Stomach (tissue), 9 donors: ENCODE measurements around the gene CEP85. TPM values are rescaled to one million over a fixed set of nuclear protein-coding genes. Genes with fewer than 3 reads are reported as not detected.

Experiments
- DNase-seq, 2 donors: peaks; one replicate each; pipeline versions ENCODE4 v3.0.0 to v3.0.0-alpha.2; 2013 to 2019
- H3K27ac ChIP-seq, 5 donors: fragments of 200-600 bp in 4 of 5; sonication (generic) in 4 of 5; one replicate each; pipeline ENCODE4 v1.5.1; 2013 to 2019; ENCODE audit warnings: mild to moderate bottlenecking in 1 of 5, moderate library complexity in 1 of 5
- H3K27me3 ChIP-seq, 3 donors: fragments of 200-600 bp; sonication (generic); one replicate each; pipeline ENCODE4 v1.5.1; 2017 to 2019; ENCODE audit warnings: mixed run types in 1 of 3
- H3K36me3 ChIP-seq, 4 donors: fragments of 200-600 bp; sonication (generic); 1 replicate in 3 of 4; 2 replicates in 1 of 4; pipeline ENCODE4 v1.5.1; 2016 to 2019
- H3K4me1 ChIP-seq, 4 donors: fragments of 200-600 bp; sonication (generic); one replicate each; pipeline ENCODE4 v1.5.1; 2016 to 2019
- H3K4me3 ChIP-seq, 4 donors: fragments of 200-600 bp; sonication (generic) in 3 of 4; one replicate each; pipeline ENCODE4 v1.5.1; 2016 to 2019; ENCODE audit warnings: mild to moderate bottlenecking in 1 of 4
- H3K9me3 ChIP-seq, 4 donors: fragments of 200-600 bp; sonication (generic); one replicate each; pipeline ENCODE4 v1.5.1; 2016 to 2019
- EP300 ChIP-seq: sonication (generic); formaldehyde crosslinking; IDR thresholded peaks from one replicate; pipeline ENCODE4 v1.6.1; 2017; ENCODE audit warnings: antibody characterized with exemption
- POLR2A ChIP-seq, 4 donors: fragments of 450-650 bp; IDR thresholded peaks; one replicate each; pipeline ENCODE4 v1.6.1; 2016; ENCODE audit warnings: antibody characterized with exemption in 4 of 4, control low read depth in 2 of 4, mild to moderate bottlenecking in 1 of 4, moderate library complexity in 1 of 4
- POLR2AphosphoS5 ChIP-seq, 3 donors: sonication (generic); formaldehyde crosslinking; IDR thresholded peaks; one replicate each; pipeline ENCODE4 v1.6.1; 2016; ENCODE audit warnings: antibody characterized with exemption in 3 of 3
- WGBS, 5 donors: extraction: QIAGEN DNeasy Blood & Tissue Kit in 3 of 5; methylation state at CpG; one replicate each; pipeline versions ENCODE4 v1.1.5 to v1.1.7; 2013 to 2018; 5-methylcytosine and 5-hydroxymethylcytosine counted together
- intact Hi-C: fragments of 100-400 bp; cut with DNase I; formaldehyde crosslinking; loops from one replicate; pipeline ENCODE4 v1.15.1; 2023; ENCODE audit warnings: low total_unique reads
- polyA plus RNA-seq, 3 donors: library from polyadenylated mRNA; stranded (reverse); fragments of 200-250 nt; gene quantifications; one replicate each; pipeline ENCODE4 v1.2.3, GENCODE V29; 2013
- total RNA-seq, 5 donors: library from RNA; depleted of rRNA; stranded (reverse); fragments of >200 nt; gene quantifications; one replicate each; pipeline versions ENCODE4 v1.1.0 to v1.2.3, GENCODE V29; 2014 to 2016
- TF ChIP-seq, protein P1 (sequence below), 7 experiments: fragments of 450-650 bp in 4 of 7; fragments of 200-600 bp in 3 of 7; sonication (generic) in 3 of 7; IDR thresholded peaks; one replicate each; pipeline ENCODE4 v1.5.1; 2016 to 2019; ENCODE audit warnings: antibody characterized with exemption in 7 of 7, control low read depth in 2 of 7, mild to moderate bottlenecking in 1 of 7
- donor health status: healthy with polysubstance abuse.
- donor health status: Bipolar disorder and iron deficiency.
- donor health status: healthy.

Gene CEP85
- total and polyA plus RNA-seq, 8 donors: 0.58 to 21.0 (median 5.9) TPM

DNA sequence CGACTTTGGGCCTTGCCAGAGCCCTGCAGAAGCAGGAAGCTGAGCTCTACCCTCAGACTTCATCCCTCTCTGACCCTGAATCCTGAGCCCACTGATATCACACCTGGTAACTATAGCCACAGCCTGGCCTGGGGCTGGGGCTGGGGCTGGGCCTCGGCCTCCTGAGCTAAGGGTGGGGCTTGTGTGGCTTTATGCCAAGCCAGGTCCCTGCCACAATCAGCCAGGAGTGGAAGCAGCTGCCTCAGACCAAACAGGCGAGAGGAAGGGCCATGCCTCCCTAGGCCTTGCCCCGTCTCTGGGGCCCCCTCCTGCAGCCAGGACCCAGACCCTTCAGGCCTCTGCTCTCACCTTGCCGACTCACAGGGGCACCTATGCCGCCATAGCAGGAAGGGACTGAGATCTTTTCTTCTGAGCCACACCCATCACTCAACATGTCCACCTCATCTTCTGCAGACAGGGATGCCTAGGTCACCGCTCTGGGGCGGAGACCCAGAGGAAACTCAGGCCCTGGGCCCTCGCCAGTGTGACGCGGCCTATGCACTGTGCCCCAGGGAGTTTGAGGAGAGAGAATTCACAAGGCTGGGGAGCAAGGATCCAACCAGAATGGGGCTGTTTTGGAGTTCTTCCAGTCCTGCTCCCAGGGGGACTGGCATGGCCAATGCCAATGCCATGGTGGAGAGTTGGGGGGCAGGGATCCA, 66.7 kb downstream of the CEP85 start:
- peaks cover 0 to 26% (median 10%) of the 10 kb centered on the region in 4 donors for H3K36me3 ChIP-seq
- TF ChIP-seq, protein P1, sequence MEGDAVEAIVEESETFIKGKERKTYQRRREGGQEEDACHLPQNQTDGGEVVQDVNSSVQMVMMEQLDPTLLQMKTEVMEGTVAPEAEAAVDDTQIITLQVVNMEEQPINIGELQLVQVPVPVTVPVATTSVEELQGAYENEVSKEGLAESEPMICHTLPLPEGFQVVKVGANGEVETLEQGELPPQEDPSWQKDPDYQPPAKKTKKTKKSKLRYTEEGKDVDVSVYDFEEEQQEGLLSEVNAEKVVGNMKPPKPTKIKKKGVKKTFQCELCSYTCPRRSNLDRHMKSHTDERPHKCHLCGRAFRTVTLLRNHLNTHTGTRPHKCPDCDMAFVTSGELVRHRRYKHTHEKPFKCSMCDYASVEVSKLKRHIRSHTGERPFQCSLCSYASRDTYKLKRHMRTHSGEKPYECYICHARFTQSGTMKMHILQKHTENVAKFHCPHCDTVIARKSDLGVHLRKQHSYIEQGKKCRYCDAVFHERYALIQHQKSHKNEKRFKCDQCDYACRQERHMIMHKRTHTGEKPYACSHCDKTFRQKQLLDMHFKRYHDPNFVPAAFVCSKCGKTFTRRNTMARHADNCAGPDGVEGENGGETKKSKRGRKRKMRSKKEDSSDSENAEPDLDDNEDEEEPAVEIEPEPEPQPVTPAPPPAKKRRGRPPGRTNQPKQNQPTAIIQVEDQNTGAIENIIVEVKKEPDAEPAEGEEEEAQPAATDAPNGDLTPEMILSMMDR (IDR thresholded peaks at IDR 0.05): no peak
- TF ChIP-seq POLR2A (IDR thresholded peaks at IDR 0.05) (no peak), POLR2AphosphoS5 (IDR thresholded peaks at IDR 0.05) (no peak), EP300 (no peak)
- no peaks in the 10 kb centered on the region for H3K27me3 ChIP-seq
- H3K27ac ChIP-seq: no peak overlapping the region
- H3K4me3 ChIP-seq: no peak overlapping the region
- no peak for DNase-seq
- no peaks in the 10 kb centered on the region for H3K9me3 ChIP-seq
- H3K4me1 ChIP-seq: peaks cover 3 to 18% (median 4%) of the 10 kb centered on the region in 4 donors
- intact Hi-C loops: no loop called here
- 76 to 84% (median 80%) methylated on average over 9 to 11 of the region's 11 CpGs for WGBS, 5 donors

DNA sequence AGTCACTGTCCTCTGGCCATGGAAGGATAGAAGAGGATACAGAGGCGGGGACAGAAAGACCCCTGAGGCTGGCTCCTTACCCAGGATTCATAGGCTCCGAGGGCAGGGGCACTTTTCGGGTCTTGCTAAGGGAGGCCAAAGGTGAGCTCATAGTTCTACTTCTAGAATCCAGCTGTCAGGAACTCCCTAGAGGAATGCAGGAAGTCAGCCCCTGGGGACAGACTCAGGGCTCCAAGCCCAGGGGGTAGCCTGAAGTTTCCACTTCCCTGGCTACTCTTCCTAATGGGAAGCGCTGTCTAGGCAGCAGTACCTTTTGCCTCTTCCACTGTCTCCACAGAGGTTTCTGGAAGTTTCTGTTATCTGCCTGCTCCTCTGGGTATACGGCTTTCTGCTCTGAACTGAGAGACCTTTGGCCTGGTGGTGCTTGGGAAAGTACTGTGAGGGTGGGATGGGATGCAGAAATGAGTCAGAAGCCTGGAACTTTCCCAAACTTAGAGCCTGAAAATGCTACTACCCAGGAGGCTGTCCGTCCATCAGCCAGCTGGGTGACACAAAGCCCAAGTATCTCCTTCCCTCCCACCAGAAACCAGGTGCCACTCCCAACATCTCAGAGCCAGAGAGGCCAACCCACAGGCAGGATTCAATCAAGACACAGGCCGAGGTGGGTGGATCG, 68.9 kb downstream of the CEP85 start:
- intact Hi-C loops: no loop called here
- Histone ChIP-seq H3K9me3 (no peaks in the 10 kb centered on the region), H3K27me3 (no peaks in the 10 kb centered on the region), H3K4me1 (peaks cover 7 to 36% (median 18%) of the 10 kb centered on the region in 4 donors), H3K4me3 (no peak overlapping the region), H3K36me3 (peaks cover 0 to 9% (median 0%) of the 10 kb centered on the region in 4 donors), H3K27ac (no peak overlapping the region)
- WGBS, 5 donors: 71 to 82% (median 78%) methylated on average over 8 of the region's 8 CpGs
- no peak for TF ChIP-seq EP300
- no peak for TF ChIP-seq POLR2A (IDR thresholded peaks at IDR 0.05)
- no peak for TF ChIP-seq POLR2AphosphoS5 (IDR thresholded peaks at IDR 0.05)
- TF ChIP-seq, protein P1 (IDR thresholded peaks at IDR 0.05): no peak
- no peak for DNase-seq

DNA sequence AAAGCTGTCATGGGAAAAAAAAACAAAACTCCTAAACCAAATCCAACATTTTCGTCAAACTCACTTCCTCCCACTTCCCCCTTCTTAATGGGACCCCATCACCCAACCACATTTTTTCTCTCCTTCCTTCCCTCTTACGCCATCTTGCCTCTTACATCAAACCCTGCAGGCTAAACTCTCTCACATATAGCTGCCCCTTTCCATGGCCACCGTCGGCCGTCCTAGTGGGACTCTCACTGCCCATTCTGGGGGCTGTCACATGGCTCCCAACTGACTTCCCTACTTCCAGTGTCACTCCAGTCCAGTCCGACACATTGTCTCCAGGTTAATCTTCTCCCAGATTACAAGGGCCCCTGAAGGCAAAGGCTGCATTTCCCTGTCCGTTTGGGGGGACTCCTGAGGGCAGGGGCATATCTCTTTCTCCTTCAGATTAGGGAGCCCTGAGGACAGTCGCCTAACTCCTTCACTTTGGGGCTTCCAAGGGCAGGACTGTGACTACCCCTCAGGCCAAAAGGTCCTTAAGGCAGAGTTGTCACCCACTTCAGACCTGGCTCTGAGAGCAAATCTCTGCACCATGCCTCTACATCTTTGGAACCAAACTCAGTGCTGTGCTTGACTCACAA, 71.8 kb downstream of the CEP85 start:
- H3K4me3 ChIP-seq: peak overlapping the region; percentile 66 to 93 (median 78)
- no peaks in the 10 kb centered on the region for H3K9me3 ChIP-seq
- H3K4me1 ChIP-seq: peaks cover 7 to 31% (median 18%) of the 10 kb centered on the region in 4 donors
- 16 to 25% (median 23%) methylated on average over 8 of the region's 8 CpGs for WGBS, 5 donors
- peaks cover 0 to 9% (median 0%) of the 10 kb centered on the region in 4 donors for H3K36me3 ChIP-seq
- DNase-seq: no peak
- intact Hi-C loops: no loop called here
- H3K27ac ChIP-seq: peak overlapping the region; percentile 6 to 75 (median 62)
- H3K27me3 ChIP-seq: no peaks in the 10 kb centered on the region
- TF ChIP-seq, protein P1 (IDR thresholded peaks at IDR 0.05): no peak
- TF ChIP-seq EP300: no peak
- TF ChIP-seq POLR2A (IDR thresholded peaks at IDR 0.05): no peak
- TF ChIP-seq POLR2AphosphoS5 (IDR thresholded peaks at IDR 0.05): no peak
